Heart left ventricle (tissue), 13 donors: ENCODE measurements around the gene SULT4A1.

Experiments
- POLR2A ChIP-seq, 2 donors: fragments of 450-650 bp; IDR thresholded peaks; one replicate each; pipeline ENCODE4 v1.6.1; 2017; ENCODE audit warnings: antibody characterized with exemption in 2 of 2, mild to moderate bottlenecking in 2 of 2, moderate library complexity in 2 of 2
- TF ChIP-seq, protein P1 (sequence below), 12 donors: fragments of 200-600 bp; sonication (generic) in 4 of 12; IDR thresholded peaks; one replicate each; pipeline versions ENCODE4 v1.5.0 to v1.8.0; 2018 to 2022; ENCODE audit warnings: antibody characterized with exemption in 12 of 12, mild to moderate bottlenecking in 5 of 12
- donor health status: ischemic (EF 13 %, LVEDD 7.1; RV severe dilation, severe dysfunction).
- donor health status: DM: no; HTN: yes; CAD: no.
- donor health status: DM: no; HTN: no; CAD: no.
- donor health status: ischemic (EF 25% LVEDD 6.9; RV normal size, moderate dysfunction).
- donor health status: ischemic (EF 25% LVEDD 5.7; RV mildly dilated, moderate dysfunction).
- donor health status: ischemic (EF 35%, LVEDD 5.7; RV mildly dilated, moderate dysfunction).
- donor health status: nonischemic (EF 11% LVEDD 7.7; RV severe dilation, severe dysfunction).
- donor health status: DM: yes; HTN: yes; CAD: no.
- donor health status: PGD.
- donor health status: ischemic (EF 29% LVEDD 5.4; RV normal size, mild dysfunction).
- donor health status: nonischemic (EF 23%, LVEDD 6.1; RV moderate dilation, normal function).

DNA sequence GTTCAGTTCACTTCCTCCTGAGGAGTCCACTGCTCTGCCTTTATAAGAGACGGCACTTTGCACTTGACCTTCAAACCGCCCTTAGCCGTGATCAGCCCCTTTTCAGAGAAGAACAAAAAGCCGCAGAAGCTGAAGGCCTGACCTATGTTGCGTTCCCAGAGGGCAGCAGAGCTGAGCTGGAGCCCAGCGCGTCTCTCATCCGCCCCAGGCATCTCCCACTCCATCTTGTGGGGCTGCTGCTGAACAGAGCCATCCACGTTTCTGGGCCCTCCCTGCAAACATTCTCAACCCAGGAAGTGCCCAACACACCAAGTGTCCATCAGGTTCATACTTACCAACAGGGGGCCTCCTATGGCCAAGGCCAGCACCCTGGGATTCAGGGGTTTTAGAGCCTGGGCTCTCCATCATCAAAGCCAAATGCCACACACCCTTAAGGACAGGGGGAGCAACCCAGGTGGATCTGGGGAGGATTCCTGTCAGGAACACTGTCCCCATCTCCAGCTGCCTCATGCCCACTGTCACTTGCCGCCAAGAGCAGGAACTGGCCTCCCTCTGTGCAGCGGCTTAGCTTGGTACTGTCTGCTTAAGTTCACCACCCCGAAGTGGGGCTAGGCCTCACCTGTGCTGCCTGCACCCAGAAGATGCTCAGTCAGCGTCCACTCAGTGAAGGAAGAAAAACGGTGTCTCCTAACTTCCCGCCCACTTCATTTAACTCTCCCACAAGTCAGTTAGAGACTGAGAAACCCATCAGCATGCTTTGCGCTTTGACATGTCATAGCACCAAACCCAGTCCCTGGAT lies 34.2 kb downstream of the SULT4A1 start:
- TF ChIP-seq, protein P1, sequence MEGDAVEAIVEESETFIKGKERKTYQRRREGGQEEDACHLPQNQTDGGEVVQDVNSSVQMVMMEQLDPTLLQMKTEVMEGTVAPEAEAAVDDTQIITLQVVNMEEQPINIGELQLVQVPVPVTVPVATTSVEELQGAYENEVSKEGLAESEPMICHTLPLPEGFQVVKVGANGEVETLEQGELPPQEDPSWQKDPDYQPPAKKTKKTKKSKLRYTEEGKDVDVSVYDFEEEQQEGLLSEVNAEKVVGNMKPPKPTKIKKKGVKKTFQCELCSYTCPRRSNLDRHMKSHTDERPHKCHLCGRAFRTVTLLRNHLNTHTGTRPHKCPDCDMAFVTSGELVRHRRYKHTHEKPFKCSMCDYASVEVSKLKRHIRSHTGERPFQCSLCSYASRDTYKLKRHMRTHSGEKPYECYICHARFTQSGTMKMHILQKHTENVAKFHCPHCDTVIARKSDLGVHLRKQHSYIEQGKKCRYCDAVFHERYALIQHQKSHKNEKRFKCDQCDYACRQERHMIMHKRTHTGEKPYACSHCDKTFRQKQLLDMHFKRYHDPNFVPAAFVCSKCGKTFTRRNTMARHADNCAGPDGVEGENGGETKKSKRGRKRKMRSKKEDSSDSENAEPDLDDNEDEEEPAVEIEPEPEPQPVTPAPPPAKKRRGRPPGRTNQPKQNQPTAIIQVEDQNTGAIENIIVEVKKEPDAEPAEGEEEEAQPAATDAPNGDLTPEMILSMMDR (IDR thresholded peaks at IDR 0.05), result no peak
- TF ChIP-seq POLR2A (IDR thresholded peaks at IDR 0.05), result no peak
